NCI-H1417 treated with DMSO at 0.1 percent for 48 hours (cell line): ENCODE measurements around the gene OR11H6.
"Not testable (repeated sequence)": the region's sequence is repeated elsewhere in the genome, so short reads cannot be mapped to it uniquely, and the experiment has no call there.

Experiments used
- DNase-seq: peaks from one replicate; lab custom pipeline; 2025; lab: John Stamatoyannopoulos, UW

Gene OR11H6

GRCh38 chr14:20223410-20223809 lies at the start of gene OR11H6:
Gene OR11H6, plus strand, starts transcription at chr14:20223710. Its CDS starts 0 bp downstream, at chr14:20223710.
- no peak for DNase-seq

GRCh38 chr14:20174205-20174604 lies 49.3 kb upstream of the OR11H6 start:
- not testable (repeated sequence) for DNase-seq

GRCh38 chr14:20176330-20176729 lies 47.2 kb upstream of the OR11H6 start:
- DNase-seq = no peak

GRCh38 chr14:20177433-20177974 lies 46.0 kb upstream of the OR11H6 start:
- no peak for DNase-seq

DNA sequence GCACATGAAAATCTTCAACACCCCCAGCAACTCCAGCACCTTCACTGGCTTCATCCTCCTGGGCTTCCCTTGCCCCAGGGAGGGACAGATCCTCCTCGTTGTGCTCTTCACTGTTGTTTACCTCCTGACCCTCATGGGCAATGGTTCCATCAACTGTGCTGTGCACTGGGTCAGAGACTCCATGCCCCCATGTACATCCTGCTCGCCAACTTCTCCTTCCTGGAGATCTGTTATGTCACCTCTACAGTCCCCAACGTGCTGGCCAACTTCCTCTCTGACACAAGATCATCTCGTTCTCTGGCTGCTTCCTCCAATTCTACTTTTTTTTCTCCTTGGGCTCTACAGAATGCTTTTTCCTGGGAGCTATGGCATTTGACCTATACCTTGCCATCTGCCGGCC lies 44.3 kb upstream of the OR11H6 start:
- DNase-seq = no peak

GRCh38 chr14:20179880-20180279 lies 43.6 kb upstream of the OR11H6 start:
- no peak for DNase-seq

DNA sequence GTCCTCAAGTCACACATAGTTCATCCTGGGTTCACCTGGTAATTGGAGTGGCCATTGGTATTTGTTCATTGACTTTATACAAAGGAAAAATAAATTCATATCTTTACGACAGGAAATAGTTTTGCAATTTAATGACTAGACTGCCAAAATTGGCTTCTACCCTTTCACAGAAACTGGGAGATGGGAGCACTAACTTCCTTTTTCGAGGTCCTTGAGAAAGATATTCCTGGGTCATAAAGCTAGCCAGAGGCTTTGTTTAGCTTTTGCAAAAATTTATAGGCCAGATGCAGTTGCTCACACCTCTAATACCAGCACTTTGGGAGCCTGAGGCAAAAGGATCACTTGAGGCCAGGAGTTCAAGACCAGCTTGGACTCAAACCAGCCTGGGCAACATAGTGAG lies 43.0 kb upstream of the OR11H6 start:
- DNase-seq = no peak

DNA sequence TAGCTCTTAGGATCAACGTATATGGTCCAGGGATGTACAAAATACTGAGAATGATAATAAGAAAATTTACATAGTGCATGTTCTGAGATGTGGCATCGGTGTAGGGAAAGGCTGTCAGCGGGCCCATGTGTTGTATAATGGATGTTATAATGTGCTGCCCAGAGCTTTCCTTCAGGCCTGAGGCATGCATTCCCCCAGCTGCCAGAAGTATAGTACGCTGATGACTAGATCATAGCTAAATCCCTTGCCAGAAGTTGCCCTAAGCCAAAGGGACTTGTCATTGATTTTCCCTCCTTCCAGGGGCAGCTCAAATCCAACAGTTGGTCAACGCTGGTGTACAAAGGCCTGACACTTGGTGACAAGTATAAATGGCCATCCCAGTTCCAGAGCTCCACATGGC lies 39.3 kb upstream of the OR11H6 start:
- no peak for DNase-seq

DNA sequence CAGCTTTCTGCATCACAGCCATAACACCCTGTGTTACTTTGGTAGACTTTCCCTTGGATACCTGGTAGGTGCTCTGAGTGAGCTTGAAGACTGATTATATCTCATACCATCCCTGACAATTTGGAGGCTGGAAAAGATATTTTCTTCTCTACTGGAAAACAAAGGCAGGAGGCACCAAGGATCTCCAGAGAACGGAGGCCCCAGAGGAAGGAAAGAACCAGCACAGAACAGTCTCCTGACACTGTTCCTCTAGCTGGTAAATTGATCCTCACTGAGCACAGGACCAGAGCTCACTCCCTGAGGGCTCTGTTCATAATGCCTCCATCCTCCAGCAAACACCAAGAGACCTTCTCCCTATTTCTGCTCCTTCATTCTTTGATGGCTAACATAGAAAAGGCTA lies 32.9 kb upstream of the OR11H6 start, which contains the start of gene OR11G2:
Gene OR11G2 (plus strand): TSS at position 301 of the 400 bp plus-strand sequence. CDS start 6,542 bp downstream, outside the sequence.
- no peak for DNase-seq

GRCh38 chr14:20191396-20191795 lies 32.1 kb upstream of the OR11H6 start:
- no peak for DNase-seq

GRCh38 chr14:20194101-20194500 lies 29.4 kb upstream of the OR11H6 start:
- no peak for DNase-seq

DNA sequence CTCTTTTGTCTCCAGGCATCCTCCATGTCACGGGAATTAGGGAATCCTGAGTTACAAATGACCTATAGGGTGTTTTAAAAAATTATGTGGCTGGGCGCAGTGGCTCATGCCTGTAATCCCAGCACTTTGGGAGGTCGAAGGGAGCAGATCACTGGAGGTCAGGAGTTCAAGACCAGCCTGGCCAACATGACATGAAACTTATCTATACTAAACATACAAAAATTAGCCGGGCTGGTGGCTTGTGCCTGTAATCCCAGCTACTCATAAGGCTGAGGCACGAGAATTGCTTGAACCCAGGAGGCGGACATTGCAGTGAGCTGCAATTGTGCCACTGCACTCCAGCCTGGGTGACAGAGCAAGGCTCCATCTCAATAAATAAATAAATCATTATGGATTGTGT lies 28.3 kb upstream of the OR11H6 start:
- DNase-seq = not testable (repeated sequence)

DNA sequence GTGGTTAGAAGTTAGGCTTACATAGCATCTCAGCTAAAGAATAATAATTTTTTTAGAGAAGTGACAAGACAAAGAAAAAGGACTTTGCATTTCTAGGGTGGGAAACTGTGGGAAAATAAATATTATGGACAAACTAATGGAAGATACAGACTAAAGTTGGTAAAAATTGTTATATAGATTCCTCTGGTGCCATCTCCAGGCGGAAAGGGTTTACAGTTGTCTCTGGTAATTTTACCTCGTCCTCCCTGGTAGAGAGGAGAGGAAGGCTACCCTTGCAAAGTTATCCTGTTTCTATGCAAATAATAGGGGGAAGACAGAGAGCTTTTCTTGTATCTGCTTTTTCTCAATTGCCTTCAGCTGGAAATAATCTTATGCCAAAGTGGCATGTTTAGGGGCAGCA lies 27.6 kb upstream of the OR11H6 start:
- DNase-seq = no peak

DNA sequence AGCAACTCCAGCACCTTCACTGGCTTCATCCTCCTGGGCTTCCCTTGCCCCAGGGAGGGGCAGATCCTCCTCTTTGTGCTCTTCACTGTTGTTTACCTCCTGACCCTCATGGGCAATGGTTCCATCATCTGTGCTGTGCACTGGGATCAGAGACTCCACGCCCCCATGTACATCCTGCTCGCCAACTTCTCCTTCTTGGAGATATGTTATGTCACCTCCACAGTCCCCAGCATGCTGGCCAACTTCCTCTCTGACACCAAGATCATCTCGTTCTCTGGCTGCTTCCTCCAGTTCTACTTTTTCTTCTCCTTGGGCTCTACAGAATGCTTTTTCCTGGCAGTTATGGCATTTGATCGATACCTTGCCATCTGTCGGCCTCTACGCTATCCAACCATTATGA lies 26.1 kb upstream of the OR11H6 start:
- no peak for DNase-seq

DNA sequence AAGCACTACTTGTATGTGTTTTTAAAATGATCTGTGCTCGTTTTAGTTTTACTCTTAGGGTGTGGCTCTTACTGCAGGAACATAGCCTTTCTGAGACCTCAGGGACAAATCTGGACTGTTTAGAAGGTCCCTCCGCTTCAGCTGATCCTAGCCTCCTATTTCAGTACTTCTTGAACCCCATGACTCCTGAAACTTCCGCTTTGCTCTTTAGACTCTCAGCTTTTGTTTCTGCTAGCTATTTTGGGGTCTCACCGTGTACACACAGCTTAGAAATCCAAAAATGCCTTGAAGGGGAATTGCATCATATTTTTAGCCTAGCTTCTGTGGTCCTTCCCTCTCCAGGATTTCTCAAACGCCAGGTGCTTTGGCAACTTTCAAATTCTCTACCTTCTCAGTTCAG lies 24.5 kb upstream of the OR11H6 start:
- DNase-seq = no peak

GRCh38 chr14:20204721-20205120 lies 18.8 kb upstream of the OR11H6 start:
- no peak for DNase-seq

- DNase-seq = no peak
These were observed 13.9 kb upstream of the OR11H6 start for GRCh38 chr14:20209595-20209994.

DNA sequence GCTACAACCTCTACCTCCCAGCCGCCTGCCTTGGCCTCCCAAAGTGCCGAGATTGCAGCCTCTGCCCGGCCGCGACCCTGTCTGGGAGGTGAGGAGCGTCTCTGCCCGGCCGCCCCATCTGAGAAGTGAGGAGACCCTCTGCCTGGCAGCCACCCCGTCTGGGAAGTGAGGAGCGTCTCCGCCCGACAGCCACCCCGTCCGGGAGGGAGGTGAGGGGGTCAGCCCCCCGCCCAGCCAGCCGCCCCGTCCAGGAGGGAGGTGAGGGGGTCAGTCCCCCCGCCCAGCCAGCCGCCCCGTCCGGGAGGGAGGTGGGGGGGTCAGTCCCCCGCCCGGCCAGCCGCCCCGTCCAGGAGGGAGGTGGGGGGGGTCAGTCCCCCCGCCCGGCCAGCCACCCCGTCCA lies 11.1 kb upstream of the OR11H6 start:
- DNase-seq = not testable (repeated sequence)

DNA sequence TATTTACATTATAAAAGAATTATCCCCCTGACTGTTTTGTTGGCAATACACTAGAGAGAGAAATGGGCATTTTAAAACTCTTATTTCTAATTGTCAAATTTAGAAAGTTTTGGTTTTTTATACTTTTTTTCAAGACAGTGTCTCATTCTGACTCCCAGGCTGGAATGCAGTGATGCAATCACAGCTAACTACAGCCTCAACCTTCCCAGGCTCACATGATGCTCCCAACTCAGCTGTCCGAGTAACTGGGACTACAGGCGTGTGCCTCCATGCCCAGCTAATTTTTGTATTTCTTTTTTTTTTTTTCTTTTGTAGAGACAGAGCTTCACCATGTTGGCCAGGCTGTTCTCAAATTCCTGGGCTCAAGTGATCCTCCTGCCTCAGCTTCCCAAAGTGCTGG lies 8.3 kb upstream of the OR11H6 start:
- DNase-seq = no peak

- DNase-seq = no peak
These were observed 4.5 kb upstream of the OR11H6 start for GRCh38 chr14:20219033-20219432.

GRCh38 chr14:20228681-20229080 lies 5.2 kb downstream of the OR11H6 start, which contains the start of gene OR11H7:
Gene OR11H7, plus strand, starts transcription at chr14:20228981.
- no peak for DNase-seq

DNA sequence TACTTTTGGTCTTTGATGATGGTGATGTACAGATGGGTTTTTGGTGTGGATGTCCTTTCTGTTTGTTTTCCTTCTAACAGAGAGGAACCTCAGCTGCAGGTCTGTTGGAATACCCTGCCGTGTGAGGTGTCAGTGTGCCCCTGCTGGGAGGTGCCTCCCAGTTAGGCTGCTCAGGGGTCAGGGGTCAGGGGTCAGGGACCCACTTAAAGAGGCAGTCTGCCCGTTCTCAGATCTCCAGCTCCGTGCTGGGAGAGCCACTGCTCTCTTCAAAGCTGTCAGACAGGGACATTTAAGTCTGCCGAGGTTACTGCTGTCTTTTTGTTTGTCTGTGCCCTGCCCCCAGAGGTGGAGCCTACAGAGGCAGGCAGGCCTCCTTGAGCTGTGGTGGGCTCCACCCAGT lies 11.9 kb downstream of the OR11H6 start:
- not testable (repeated sequence) for DNase-seq

DNA sequence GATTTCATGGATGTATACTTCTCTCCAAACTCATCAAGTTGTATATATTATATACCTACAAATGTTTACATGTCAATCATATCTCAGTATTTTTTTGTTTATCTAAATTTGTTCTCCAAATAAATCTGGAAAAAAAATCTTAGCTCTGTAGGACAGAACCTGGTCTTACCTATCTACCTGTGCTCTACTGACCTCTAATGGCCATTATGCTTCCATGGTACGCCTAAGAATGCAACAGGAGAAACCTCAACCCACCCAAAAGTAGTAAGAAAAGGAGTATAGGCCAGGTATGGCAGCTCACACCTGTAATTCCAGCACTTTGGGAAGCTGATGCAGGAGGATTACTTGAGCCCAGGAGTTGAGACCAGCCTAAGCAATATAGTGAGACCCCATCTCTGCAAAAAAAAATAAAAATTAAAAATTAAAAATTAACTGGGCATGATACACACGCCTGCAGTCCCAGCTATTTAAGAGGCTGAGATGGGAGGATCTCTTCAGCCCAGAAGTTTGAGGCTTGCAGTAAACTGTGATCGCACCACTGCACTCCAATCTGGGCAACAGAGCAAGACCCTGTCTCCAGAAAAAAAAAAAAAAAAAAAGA lies 24.2 kb downstream of the OR11H6 start:
- DNase-seq = no peak

GRCh38 chr14:20262642-20263128 lies 39.2 kb downstream of the OR11H6 start:
- DNase-seq = no peak
